GM12864 (cell line): Measurements from ENCODE around the gene ARHGEF10L.

Source experiments
- DNase-seq: peaks from one replicate; pipeline ENCODE4 v3.0.0-alpha.2; 2011; ENCODE audit warnings: low read depth
- H3K4me3 ChIP-seq: 2 replicates; pipeline ENCODE4 v1.5.1; 2011; ENCODE audit warnings: mild to moderate bottlenecking, low read depth, low read length, control low read depth
- CTCF ChIP-seq: IDR thresholded peaks from 2 replicates; pipeline ENCODE4 v1.5.1; 2011; ENCODE audit warnings: low read depth, mild to moderate bottlenecking, moderate library complexity, low read length, control low read depth, inconsistent platforms; ENCODE audit errors: missing control alignments

The ARHGEF10L gene

GRCh38 chr1:17539118-17539476 lies 401 bp upstream of the ARHGEF10L start:
- no peak for TF ChIP-seq CTCF
- H3K4me3 ChIP-seq: no peak overlapping the region
- no peak for DNase-seq

GRCh38 chr1:17540255-17541001 lies 930 bp downstream of the ARHGEF10L start:
- H3K4me3 ChIP-seq: peak overlapping the region; percentile 51
- DNase-seq: no peak
- no peak for TF ChIP-seq CTCF

- no peak overlapping the region for H3K4me3 ChIP-seq
- no peak for DNase-seq
- TF ChIP-seq CTCF: no peak
Measured at GRCh38 chr1:17542645-17543044, 3.1 kb downstream of the ARHGEF10L start.

GRCh38 chr1:17544776-17545350 lies 5.4 kb downstream of the ARHGEF10L start:
- no peak overlapping the region for H3K4me3 ChIP-seq
- no peak for TF ChIP-seq CTCF
- no peak for DNase-seq

GRCh38 chr1:17545356-17545755 lies 5.9 kb downstream of the ARHGEF10L start:
- TF ChIP-seq CTCF: no peak
- no peak for DNase-seq
- H3K4me3 ChIP-seq: no peak overlapping the region

GRCh38 chr1:17546946-17547670 lies 7.6 kb downstream of the ARHGEF10L start:
- TF ChIP-seq CTCF: no peak
- no peak for DNase-seq
- H3K4me3 ChIP-seq: no peak overlapping the region
